ENCODE data around the gene BICRAL. TPM values are rescaled to one million over a fixed set of nuclear protein-coding genes. Genes with fewer than 3 reads are reported as not detected.

BICRAL gene
- total and polyA plus RNA-seq, 2 of the 4 experiments (the other 2 are of a cell fraction), result 4.0 to 6.1 TPM

DNA sequence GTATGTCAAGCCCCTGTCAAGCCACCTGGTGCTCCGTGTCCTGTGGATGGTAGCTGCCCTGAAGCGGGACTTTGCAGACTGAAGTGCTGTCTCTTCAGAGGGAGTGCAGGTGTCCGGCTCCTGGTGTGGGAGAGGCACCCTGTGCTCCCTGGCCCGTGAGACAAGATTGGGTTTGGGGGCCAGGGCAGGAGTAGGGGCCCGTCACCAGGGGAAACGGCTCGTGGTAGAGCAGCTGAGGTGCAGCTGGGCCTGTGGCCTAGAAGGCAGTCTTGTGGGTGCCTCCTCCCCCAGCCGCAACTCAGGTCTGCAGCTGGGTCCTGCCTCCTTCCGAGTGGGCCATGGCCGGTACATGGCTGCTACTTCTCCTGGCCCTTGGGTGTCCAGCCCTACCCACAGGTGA, 133.9 kb downstream of the BICRAL start, which contains the start of gene PTCRA:
Gene PTCRA, plus strand, starts transcription at position 322 of the 400 bp plus-strand sequence. Its CDS starts 17 bp downstream, at position 339.
- H3K4me2 ChIP-seq (ENCODE audit: low read depth, low read length), result no peak within 1 kb of the TSS
- no peak within 1 kb of the TSS for H2AK5ac ChIP-seq (ENCODE audit: low read depth, low read length)
- no peaks in the 10 kb centered on the region for H4K20me1 ChIP-seq (ENCODE audit: insufficient read depth, low read length)
- no peak within 1 kb of the TSS for H3K4ac ChIP-seq (ENCODE audit: low read depth, low read length)
- ChIA-PET POLR2A (ENCODE audit: unreplicated experiment) (no interaction called here), CTCF (no interaction called here)
- intact Hi-C loops (cut with micrococcal nuclease) (no loop called here), dilution Hi-C loops (cut with HindIII; ENCODE audit: low sequenced_read_pairs, unreplicated experiment) (no loop called here), in situ Hi-C loops (cut with MboI; ENCODE audit: low sequenced_read_pairs) (no loop called here)
- H3K14ac ChIP-seq (replicated peaks; ENCODE audit: low read depth, low read length), result no peak within 1 kb of the TSS
- no peaks in the 10 kb centered on the region for H3K9me1 ChIP-seq (ENCODE audit: insufficient read depth, low read length)
- H3K4me3 ChIP-seq (ENCODE audit: insufficient read depth, low read depth, low read length), result no peak within 1 kb of the TSS
- H2AK9ac ChIP-seq (replicated peaks; ENCODE audit: low read depth, low read length, poor library complexity), result no peak within 1 kb of the TSS
- 91% methylated on average over 4 of the region's 10 CpGs; no CpG with 5 or more reads in 1 of the 2 experiments for WGBS, 2 experiments (ENCODE audit: extremely low coverage in 2 of 2, insufficient read length in 1 of 2)
- H3K36me3 ChIP-seq (ENCODE audit: control insufficient read depth, insufficient read depth, low read length), result no peaks in the 10 kb centered on the region
- no peak for TF ChIP-seq RCOR1 (IDR thresholded peaks at IDR 0.05; ENCODE audit: insufficient replicate concordance, low read length)
- TF ChIP-seq BHLHE40 (IDR thresholded peaks at IDR 0.05; ENCODE audit: low read depth, low read length), result no peak
- TF ChIP-seq MAFK (IDR thresholded peaks at IDR 0.05; ENCODE audit: low read depth, low read length), result no peak
- H3K9me3 ChIP-seq (ENCODE audit: control insufficient read depth, insufficient read depth, low read length), result no peaks in the 10 kb centered on the region
- no peaks in the 10 kb centered on the region for H3K79me1 ChIP-seq (ENCODE audit: low read depth in 1 of 2, low read length in 2 of 2)
- H3K9ac ChIP-seq (ENCODE audit: low read depth, low read length), result no peak within 1 kb of the TSS
- H2AFZ ChIP-seq (replicated peaks; ENCODE audit: low read length, poor library complexity), result no peak within 1 kb of the TSS
- H3K4me1 ChIP-seq (ENCODE audit: control insufficient read depth, insufficient read depth, low read length), result peaks cover 2% of the 10 kb centered on the region; the same call in 1 of the 2 replicates
- no peak within 1 kb of the TSS for H3K18ac ChIP-seq (ENCODE audit: low read depth, low read length)
- BruUV-seq (replicated peaks), result no TSS peak
- H3K23ac ChIP-seq (ENCODE audit: low read depth, low read length), result no peak within 1 kb of the TSS
- H2BK120ac ChIP-seq (ENCODE audit: low read depth, low read length), result no peak within 1 kb of the TSS
- ATAC-seq (ENCODE audit: low read depth), result no peak
- no peak within 1 kb of the TSS for H4K5ac ChIP-seq (ENCODE audit: low read depth, low read length)
- H3K56ac ChIP-seq (ENCODE audit: extremely low read depth, insufficient read depth, low read length), result no peak within 1 kb of the TSS
- no peak within 1 kb of the TSS for H4K8ac ChIP-seq (ENCODE audit: low read depth in 2 of 2, low read length in 2 of 2)
- H2BK20ac ChIP-seq (ENCODE audit: low read depth, low read length), result no peak within 1 kb of the TSS
- no peak within 1 kb of the TSS for H4K91ac ChIP-seq (ENCODE audit: insufficient read depth, low read depth, low read length)
- H2BK15ac ChIP-seq (ENCODE audit: low read depth, low read length), result no peak within 1 kb of the TSS
- H2BK5ac ChIP-seq (ENCODE audit: low read depth, low read length, poor library complexity, severe bottlenecking), result no peak within 1 kb of the TSS
- H3K27me3 ChIP-seq (ENCODE audit: control insufficient read depth, insufficient read depth, low read length), result peaks cover 1% of the 10 kb centered on the region
- no peak for DNase-seq
- H3K27ac ChIP-seq (ENCODE audit: insufficient read depth, low read length), result no peak within 1 kb of the TSS
